ENCODE data around the gene CDH2.

Gene CDH2

DNA sequence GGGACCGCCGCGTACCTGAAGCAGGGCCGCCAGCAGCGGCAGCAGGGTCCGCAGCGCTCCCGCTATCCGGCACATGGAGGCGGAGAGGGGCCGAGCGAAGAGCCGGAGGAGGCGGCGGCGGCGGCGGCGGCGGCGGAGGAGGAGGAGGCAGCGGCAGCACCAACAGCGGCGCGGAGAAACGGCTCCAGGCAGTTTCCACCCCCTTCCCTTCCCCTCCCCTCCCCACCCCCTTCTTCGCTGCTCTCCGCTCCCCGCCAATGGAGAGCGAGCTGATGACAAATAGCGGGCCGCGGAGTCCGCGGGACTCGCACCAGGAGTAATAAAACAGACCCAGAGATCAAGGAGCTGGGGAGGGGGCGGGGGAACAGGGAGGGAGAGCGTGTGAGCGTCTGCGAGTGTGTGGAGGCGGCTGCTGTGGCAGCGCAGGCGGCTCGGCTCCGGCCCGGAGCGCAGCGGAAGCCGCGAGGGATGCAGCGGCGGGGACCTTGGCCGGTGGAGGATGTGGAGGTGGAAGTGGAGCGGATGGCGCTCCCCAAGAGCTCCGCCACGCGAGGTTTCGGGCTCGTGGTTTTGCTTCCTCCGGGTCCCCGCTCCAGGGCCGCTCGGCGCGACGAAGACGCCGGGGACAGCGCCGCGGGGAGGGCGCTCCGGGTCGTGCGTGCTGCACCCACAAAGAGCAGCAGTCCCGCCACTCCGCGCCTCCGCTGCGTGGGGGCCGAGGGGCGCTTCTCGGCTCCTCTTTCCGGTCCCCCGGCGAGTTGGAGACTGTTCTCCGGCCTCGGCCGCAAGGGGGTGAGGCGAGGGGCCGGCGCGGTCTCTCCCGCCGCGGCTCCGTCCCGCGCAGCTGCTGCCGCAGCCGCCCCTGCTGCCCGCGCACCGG is at the start of gene CDH2:
Gene CDH2, minus strand, starts transcription at position 183 of the 880 bp plus-strand sequence. Its CDS starts 108 bp downstream, at position 75.
- in situ Hi-C loops (cut with MboI; ENCODE audit: low sequenced_read_pairs): no loop called here

DNA sequence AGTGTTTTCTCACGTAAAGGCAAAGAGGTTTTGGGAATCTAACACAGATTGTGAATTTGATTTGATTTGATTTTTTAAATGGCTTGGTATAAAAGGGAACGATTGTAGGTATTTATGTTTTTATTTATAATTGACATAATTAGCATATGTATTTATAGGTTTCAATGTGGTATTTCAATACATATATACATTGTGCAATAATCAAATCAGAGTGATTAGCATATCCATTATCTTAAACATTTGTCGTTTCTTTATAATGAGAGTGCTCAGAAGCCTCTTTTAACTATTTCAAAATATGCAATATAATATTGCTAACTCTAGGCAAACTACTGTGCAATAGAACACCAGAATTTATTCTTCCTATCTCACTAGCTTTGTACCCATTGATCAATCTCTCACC is 35.1 kb upstream of the CDH2 start:
- in situ Hi-C loops (cut with MboI; ENCODE audit: low sequenced_read_pairs): no loop called here

GRCh38 chr18:28208712-28209265 is 31.9 kb upstream of the CDH2 start:
- in situ Hi-C loops (cut with MboI; ENCODE audit: low sequenced_read_pairs): no loop called here

DNA sequence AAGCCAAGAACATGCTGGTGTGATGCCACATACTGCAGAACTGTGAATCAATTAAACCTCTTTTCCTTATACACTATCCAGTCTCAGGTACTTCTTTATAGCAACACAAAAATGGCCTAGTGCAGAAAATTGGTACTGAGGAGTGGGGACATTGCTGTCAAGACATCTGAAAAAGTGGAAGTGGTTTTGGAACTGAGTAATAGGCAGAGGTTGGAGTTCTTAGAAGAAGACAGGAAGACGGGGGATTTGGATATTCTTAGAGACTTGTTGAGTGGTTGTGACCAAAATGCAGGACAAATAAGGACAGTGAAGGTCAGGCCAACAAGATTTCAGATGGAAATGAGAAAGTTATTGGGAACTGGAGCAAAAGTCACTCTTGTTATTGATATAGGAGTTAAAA is 31.3 kb upstream of the CDH2 start:
- in situ Hi-C loops (cut with MboI; ENCODE audit: low sequenced_read_pairs): no loop called here

GRCh38 chr18:28204154-28204553 is 27.2 kb upstream of the CDH2 start:
- in situ Hi-C loops (cut with MboI; ENCODE audit: low sequenced_read_pairs): no loop called here

DNA sequence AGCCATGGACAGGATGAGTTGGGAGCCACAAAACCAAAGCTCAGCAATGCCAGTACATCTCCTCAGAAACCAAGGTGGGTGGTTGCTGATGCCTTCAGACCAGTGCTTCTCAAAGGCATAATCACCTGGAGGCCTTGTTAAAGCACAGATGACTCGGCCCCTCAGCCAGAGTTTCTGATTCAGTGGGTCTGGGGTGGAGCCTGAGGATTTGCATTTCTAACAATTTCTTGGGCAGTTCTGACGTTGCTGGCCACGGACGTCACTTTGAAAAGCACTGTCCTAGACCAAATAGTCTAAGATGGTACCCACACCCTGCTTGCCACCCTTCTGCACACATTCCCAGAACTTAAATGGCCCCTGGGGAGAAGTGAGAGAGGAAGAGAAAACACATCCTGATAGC is 24.1 kb upstream of the CDH2 start:
- in situ Hi-C loops (cut with MboI; ENCODE audit: low sequenced_read_pairs): no loop called here

- in situ Hi-C loops (cut with MboI; ENCODE audit: low sequenced_read_pairs): no loop called here
Observed at GRCh38 chr18:28198620-28199019, 21.7 kb upstream of the CDH2 start.

DNA sequence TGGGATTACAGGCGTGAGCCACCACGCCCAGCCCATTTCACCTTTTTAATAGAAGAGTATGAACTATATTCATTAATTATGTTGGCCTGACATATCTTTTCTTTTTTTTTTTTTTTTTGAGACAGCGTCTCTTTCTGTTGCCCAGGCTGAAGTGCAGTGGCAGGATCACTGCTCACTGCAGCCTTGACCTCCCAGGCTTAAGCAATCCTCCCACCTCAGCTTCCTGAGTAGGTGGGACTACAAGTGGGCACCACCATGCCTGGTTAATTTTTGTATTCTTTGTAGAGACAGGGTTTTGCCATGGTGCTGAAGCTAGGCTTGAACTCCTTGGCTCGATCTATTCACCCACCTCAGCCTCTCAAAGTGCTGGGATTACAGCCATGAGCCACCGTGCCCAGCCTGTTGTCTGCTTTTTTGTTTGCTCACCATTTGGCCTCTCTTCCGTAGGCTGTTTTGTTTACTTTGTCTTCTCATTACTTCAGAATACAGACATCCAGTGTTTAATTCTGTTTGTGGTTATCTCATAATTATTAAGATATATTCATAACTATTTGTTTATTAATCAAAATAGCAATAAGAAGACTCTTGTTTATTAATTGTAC is 16.3 kb upstream of the CDH2 start:
- in situ Hi-C loops (cut with MboI; ENCODE audit: low sequenced_read_pairs): no loop called here

GRCh38 chr18:28189400-28190239 is 12.7 kb upstream of the CDH2 start:
- in situ Hi-C loops (cut with MboI; ENCODE audit: low sequenced_read_pairs): no loop called here

GRCh38 chr18:28185121-28185520 is 8.2 kb upstream of the CDH2 start:
- in situ Hi-C loops (cut with MboI; ENCODE audit: low sequenced_read_pairs): no loop called here

DNA sequence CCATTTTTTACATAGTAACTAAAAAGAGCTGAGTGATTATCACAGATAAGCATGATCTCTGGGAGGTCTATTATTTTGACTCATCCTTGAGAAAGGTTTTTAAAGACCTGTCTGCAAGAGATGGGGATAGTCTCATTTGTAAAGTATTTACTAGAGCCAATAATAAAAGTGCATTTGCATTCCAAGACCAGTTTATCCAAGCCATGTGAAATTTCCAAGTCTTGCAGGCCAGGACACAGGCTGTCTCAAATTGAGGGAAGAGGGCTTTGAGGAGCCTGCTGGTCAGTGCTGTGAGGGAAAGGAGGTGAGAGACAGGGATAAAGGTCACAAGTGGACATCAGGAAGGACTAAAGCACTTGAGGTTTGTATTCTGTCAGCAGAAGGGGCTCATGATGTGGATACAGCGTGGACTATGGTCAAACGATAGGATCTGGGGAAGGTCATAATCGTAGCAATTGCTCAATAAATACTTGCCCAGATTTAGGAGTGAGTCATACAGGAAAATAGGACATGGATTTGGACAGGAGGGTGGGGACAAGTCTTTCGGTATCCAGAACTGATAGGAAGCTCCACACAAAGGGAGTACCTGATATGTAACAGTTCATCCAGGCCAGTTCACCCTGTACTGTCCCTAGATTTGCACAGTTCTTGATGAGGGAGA is 6.6 kb upstream of the CDH2 start:
- in situ Hi-C loops (cut with MboI; ENCODE audit: low sequenced_read_pairs): no loop called here

DNA sequence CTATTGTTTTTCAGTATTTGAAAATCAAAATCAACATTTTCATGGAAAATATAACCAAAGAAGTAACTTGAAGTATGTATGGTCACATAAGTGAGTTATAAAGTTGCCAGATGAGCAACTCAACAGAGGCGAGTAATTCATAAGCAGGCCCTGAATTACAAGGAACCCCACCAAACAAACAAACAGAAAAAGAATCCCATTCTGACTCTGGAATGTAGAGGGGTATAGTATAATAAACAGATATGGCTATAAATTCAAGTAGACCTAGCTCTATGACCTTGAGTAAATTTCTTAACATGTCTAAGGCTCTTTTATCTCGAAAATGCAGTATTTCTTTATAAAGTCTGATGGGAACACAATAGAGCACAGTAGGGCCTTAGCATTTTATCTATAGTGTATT is 4.7 kb upstream of the CDH2 start:
- in situ Hi-C loops (cut with MboI; ENCODE audit: low sequenced_read_pairs): no loop called here

DNA sequence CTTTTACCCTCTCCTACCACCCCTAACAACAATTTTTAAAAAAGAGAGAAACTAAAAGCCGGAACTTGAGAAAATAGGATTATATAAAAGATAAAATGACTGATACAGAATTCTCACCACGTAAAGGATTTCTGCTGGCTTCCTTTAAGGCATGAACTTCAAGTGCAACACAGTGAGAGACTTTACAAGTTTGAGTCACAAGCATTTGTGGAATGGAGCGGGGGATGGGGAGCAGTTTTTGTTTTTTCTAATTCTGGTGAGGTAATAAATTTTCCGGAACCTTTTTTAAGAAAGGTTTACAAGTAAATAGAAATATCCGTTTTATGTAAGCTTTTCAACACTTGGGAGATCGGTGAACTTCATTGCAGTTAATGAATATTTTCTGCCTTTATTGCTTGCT is 1.8 kb upstream of the CDH2 start:
- in situ Hi-C loops (cut with MboI; ENCODE audit: low sequenced_read_pairs): no loop called here

GRCh38 chr18:28177828-28178635 is 1.1 kb upstream of the CDH2 start:
- in situ Hi-C loops (cut with MboI; ENCODE audit: low sequenced_read_pairs): no loop called here

DNA sequence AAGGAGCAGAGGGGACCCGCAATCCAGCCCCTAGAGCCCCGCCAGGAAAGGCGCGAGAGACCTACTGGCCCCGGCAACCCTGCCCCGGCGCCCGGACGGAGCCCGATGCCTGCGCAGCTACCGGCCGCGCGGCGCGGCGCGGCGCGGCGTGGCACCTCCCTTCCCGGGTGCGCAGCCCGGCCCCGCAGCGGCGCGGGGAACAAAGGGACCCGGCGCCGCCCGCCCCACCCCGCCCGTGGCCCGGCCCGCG is 307 bp downstream of the CDH2 start:
- in situ Hi-C loops (cut with MboI; ENCODE audit: low sequenced_read_pairs): no loop called here

- in situ Hi-C loops (cut with MboI; ENCODE audit: low sequenced_read_pairs): no loop called here
Observed at GRCh38 chr18:28175930-28176697, 816 bp downstream of the CDH2 start.

DNA sequence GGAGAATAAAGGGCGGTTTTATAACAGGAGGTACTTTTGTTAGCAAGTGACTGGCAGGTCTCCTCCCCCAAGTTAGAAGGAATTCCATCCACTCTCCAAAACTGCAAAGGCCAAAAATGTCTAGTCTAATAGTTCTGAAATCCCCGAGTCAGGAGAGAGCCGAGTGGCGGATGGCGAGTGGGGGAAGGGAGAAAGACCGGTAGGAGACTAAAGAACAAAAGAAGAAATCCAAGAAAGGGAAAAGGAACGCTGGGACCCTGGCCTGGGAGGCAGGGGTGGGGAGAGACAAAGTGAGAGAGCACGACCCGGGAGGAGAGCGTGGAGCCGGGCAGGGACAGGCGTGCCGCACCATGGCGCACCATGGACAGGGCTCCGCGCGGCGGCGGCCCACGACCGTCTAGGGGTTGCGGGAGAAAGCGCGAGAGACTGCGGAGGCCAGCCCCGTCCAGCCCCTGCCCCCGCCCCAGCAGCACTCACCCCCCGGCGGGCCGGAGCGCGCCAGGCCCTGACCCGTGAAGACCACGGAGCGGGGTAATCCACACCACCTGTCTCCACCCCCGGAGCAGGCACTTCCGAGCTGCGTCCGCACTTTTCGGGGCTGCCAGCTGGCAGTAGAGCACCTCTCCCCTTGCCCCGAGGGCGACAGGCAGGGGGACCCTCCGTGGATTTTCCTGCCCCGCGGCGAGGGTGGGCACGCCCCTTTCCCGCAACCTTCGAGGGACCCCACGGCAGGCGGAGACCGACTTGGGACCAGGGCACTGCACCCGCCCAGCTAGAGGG is 1.6 kb downstream of the CDH2 start:
- in situ Hi-C loops (cut with MboI; ENCODE audit: low sequenced_read_pairs): no loop called here

DNA sequence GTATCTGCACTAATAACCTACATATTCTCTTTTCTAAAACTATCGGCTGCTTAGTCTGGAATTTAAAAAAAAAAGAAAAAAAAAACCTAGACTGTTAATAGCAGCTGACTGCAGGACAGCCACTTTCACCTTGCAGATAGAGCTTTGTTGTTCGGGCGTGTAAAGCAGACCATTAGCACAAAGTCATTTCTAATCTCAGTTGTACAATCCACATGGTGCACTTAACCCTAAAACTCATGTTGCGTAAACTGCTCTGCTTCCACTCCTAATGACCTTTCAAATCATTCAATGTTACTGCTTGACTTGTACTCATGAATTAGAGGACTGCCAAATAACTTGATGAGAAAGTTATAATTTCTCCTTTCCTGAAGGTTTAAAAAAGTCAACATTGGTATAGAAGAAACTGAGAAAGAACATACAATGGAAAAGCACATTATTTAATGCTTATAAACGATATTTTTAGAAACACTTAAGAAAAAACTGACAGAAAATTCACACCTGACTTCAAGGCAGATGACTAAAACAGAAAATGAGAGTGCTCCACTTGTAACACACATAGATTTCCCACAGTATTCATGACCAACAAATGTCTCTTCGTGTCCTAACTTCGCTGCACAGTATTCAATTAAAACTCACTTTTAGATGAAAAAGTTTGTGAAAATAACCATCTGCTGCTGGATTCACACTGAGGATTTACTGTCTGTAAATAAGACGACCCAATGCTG is 2.6 kb downstream of the CDH2 start:
- in situ Hi-C loops (cut with MboI; ENCODE audit: low sequenced_read_pairs): no loop called here

Data from HL-60/S4 treated with phorbol 12-myristate 13-acetate at 8.2 ng/mL for 4 days and 3 days (cell line).